Endodermal cell (in vitro differentiated cells): ENCODE data around the gene MRPL11. TPM values are rescaled to one million over a fixed set of nuclear protein-coding genes. Genes with fewer than 3 reads are reported as not detected.
"Not testable (repeated sequence)": the region's sequence is repeated elsewhere in the genome, so short reads cannot be mapped to it uniquely, and the experiment has no call there.

Source experiments
- DNase-seq: peaks from one replicate; pipeline ENCODE4 v3.0.0-alpha.2; 2017
- H3K27ac ChIP-seq: 2 replicates; pipeline ENCODE4 v1.5.1; 2013; ENCODE audit warnings: mild to moderate bottlenecking, low read depth, low read length, moderate library complexity
- H3K27me3 ChIP-seq: 2 replicates; pipeline ENCODE4 v1.6.1; 2013; ENCODE audit warnings: mild to moderate bottlenecking, low read length, moderate library complexity; ENCODE audit not compliant: insufficient read depth, control insufficient read depth, poor library complexity, severe bottlenecking
- H3K36me3 ChIP-seq: 2 replicates; pipeline ENCODE4 v1.7.0; 2013; ENCODE audit warnings: mild to moderate bottlenecking, low read length, moderate library complexity; ENCODE audit not compliant: control insufficient read depth, insufficient read depth
- H3K4me1 ChIP-seq: one replicate; pipeline ENCODE4 v1.7.0; 2013; ENCODE audit warnings: low read length; ENCODE audit not compliant: control insufficient read depth, insufficient read depth
- H3K4me3 ChIP-seq: 2 replicates; pipeline ENCODE4 v1.5.1; 2013; ENCODE audit warnings: mild to moderate bottlenecking, low read length, moderate library complexity
- H3K9ac ChIP-seq: 2 replicates; pipeline ENCODE4 v1.6.1; 2013; ENCODE audit warnings: mild to moderate bottlenecking, low read length, moderate library complexity; ENCODE audit not compliant: poor library complexity, severe bottlenecking; ENCODE audit errors: extremely low read depth
- H3K9me3 ChIP-seq: 2 replicates; pipeline ENCODE4 v1.6.1; 2013; ENCODE audit warnings: mild to moderate bottlenecking, low read length, moderate library complexity; ENCODE audit not compliant: control insufficient read depth
- H3K27ac Mint-ChIP-seq: 2 replicates; pipeline ENCODE4 v1.8.0; 2020; ENCODE audit warnings: mixed read lengths
- H3K27me3 Mint-ChIP-seq: 2 replicates; pipeline ENCODE4 v1.8.0; 2021; ENCODE audit warnings: mild to moderate bottlenecking, mixed read lengths; ENCODE audit not compliant: insufficient read depth
- H3K36me3 Mint-ChIP-seq: 2 replicates; pipeline ENCODE4 v1.8.0; 2020; ENCODE audit warnings: low read depth, mixed read lengths
- H3K4me1 Mint-ChIP-seq: 2 replicates; pipeline ENCODE4 v1.8.0; 2020; ENCODE audit warnings: mixed read lengths
- H3K4me3 Mint-ChIP-seq: 2 replicates; pipeline ENCODE4 v1.8.0; 2020; ENCODE audit warnings: mild to moderate bottlenecking, moderate library complexity, mixed read lengths
- H3K9me3 Mint-ChIP-seq: 2 replicates; pipeline ENCODE4 v1.8.0; 2020; ENCODE audit warnings: mild to moderate bottlenecking, mixed read lengths
- WGBS, 2 experiments: methylation state at CpG; one replicate each; pipeline versions ENCODE4 v1.1.5 to v1.1.7; 2013; ENCODE audit warnings: missing lambda C conversion rate in 2 of 2, mixed read lengths in 1 of 2; ENCODE audit not compliant: insufficient coverage in 1 of 2, insufficient read length in 1 of 2; 5-methylcytosine and 5-hydroxymethylcytosine counted together
- total RNA-seq, 2 donors: library from RNA; stranded (reverse); fragmentation: NEBNext Ultra II Directional in 1 of 2; extraction: Animal tissue kit (Norgen Biotek cat#: 25700) in 1 of 2; gene quantifications; 2 replicates in 1 of 2; 3 replicates in 1 of 2; pipeline ENCODE4 v1.2.1, GENCODE V29; 2021
- TF ChIP-seq, protein P1 (sequence below): fragments of 200-600 bp; sonication (generic); conservative IDR thresholded peaks from 2 replicates; pipeline ENCODE4 v1.5.0; 2021; ENCODE audit warnings: antibody characterized with exemption, mild to moderate bottlenecking

MRPL11 gene
- total RNA-seq, 2 donors from 2014 or later: 84.5 to 111 TPM

DNA sequence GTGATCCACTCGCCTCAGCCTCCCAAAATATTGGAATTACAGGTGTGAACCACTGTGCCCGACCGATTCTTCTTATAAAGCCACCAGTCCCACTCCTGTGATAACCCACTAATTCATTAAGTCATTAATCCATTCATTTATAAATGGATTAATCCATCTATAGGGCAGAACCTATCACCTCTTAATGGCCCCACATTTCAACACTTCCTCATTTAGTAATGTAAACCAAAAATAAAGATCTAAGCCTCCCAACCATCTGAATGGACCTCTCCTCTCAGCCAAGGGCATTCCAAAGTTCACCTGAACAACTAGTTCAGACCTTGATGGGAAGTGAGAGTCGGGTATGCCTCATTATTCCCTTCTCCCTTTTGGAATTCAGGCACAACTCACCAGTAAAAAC is 9.9 kb upstream of the MRPL11 start:
- H3K36me3 Mint-ChIP-seq: no peaks in the 10 kb centered on the region
- Histone ChIP-seq H3K27me3 (no peaks in the 10 kb centered on the region), H3K9me3 (peaks cover 12% of the 10 kb centered on the region), H3K4me1 (no peaks in the 10 kb centered on the region), H3K36me3 (no peaks in the 10 kb centered on the region), H3K4me3 (no peak overlapping the region), H3K27ac (no peak overlapping the region), H3K9ac (no peak overlapping the region)
- H3K4me1 Mint-ChIP-seq: no peaks in the 10 kb centered on the region
- peaks cover 22% of the 10 kb centered on the region for H3K9me3 Mint-ChIP-seq
- no peak overlapping the region for H3K4me3 Mint-ChIP-seq
- WGBS, 2 experiments: 90 to 93% methylated on average over 4 of the region's 4 CpGs
- TF ChIP-seq, protein P1, sequence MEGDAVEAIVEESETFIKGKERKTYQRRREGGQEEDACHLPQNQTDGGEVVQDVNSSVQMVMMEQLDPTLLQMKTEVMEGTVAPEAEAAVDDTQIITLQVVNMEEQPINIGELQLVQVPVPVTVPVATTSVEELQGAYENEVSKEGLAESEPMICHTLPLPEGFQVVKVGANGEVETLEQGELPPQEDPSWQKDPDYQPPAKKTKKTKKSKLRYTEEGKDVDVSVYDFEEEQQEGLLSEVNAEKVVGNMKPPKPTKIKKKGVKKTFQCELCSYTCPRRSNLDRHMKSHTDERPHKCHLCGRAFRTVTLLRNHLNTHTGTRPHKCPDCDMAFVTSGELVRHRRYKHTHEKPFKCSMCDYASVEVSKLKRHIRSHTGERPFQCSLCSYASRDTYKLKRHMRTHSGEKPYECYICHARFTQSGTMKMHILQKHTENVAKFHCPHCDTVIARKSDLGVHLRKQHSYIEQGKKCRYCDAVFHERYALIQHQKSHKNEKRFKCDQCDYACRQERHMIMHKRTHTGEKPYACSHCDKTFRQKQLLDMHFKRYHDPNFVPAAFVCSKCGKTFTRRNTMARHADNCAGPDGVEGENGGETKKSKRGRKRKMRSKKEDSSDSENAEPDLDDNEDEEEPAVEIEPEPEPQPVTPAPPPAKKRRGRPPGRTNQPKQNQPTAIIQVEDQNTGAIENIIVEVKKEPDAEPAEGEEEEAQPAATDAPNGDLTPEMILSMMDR: no peak
- DNase-seq: no peak
- H3K27me3 Mint-ChIP-seq: peaks cover 16% of the 10 kb centered on the region
- H3K27ac Mint-ChIP-seq: no peak overlapping the region

DNA sequence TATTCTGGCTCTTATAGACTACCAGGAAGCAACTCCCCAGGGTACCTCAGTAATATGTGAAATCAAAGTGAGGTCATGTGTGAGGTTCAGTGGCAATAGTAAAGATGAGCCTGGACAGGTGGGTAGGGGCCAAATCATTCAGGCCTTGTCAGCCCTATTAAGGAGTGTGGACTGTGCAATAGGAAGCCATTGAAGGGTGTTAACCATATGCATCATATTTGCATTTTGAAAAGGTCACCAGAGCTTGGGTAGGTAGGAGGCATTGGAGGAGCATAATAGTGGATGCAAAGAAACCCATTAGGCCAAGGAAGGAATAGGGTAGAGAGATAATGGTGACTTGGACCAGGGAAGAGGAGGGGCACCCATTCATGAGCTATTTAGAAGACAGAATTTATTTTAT is 8.4 kb upstream of the MRPL11 start:
- H3K4me1 ChIP-seq: no peaks in the 10 kb centered on the region
- peaks cover 13% of the 10 kb centered on the region for H3K27me3 Mint-ChIP-seq
- peaks cover 36% of the 10 kb centered on the region for H3K9me3 Mint-ChIP-seq
- H3K4me1 Mint-ChIP-seq: no peaks in the 10 kb centered on the region
- H3K36me3 Mint-ChIP-seq: no peaks in the 10 kb centered on the region
- TF ChIP-seq, protein P1: no peak
- H3K9ac ChIP-seq: no peak overlapping the region
- H3K4me3 ChIP-seq: no peak overlapping the region
- H3K9me3 ChIP-seq: peaks cover 18% of the 10 kb centered on the region
- H3K27ac Mint-ChIP-seq: no peak overlapping the region
- H3K27ac ChIP-seq: no peak overlapping the region
- H3K4me3 Mint-ChIP-seq: no peak overlapping the region
- H3K36me3 ChIP-seq: no peaks in the 10 kb centered on the region
- DNase-seq: no peak
- H3K27me3 ChIP-seq: no peaks in the 10 kb centered on the region

DNA sequence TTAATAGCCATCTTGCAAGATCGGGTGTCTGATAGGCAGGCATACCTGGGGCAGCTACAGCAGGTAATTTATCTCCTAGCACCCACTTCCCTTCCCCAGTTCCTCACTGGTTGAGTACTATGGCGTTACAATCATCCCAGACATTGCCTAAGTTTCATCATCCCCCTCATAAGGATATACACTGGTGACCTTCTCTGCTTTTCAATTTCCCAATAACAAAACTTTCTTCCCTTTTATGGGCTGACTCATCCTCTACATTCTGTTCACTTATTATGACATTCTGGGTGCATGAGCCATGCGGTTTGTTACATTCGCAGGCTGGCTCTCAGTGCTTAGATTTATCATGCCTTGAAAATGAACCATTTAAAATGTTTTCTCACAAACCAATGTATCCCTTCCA is 5.0 kb upstream of the MRPL11 start:
- H3K9ac ChIP-seq: no peak overlapping the region
- TF ChIP-seq, protein P1: no peak
- Mint-ChIP-seq H3K4me3 (no peak overlapping the region), H3K4me1 (peaks cover 1% of the 10 kb centered on the region), H3K27me3 (peaks cover 3% of the 10 kb centered on the region), H3K9me3 (peaks cover 42% of the 10 kb centered on the region), H3K36me3 (no peaks in the 10 kb centered on the region), H3K27ac (no peak overlapping the region)
- peaks cover 18% of the 10 kb centered on the region for H3K9me3 ChIP-seq
- WGBS, 2 experiments: 92 to 96% methylated on average over 4 of the region's 4 CpGs
- no peaks in the 10 kb centered on the region for H3K4me1 ChIP-seq
- no peaks in the 10 kb centered on the region for H3K27me3 ChIP-seq
- no peak overlapping the region for H3K4me3 ChIP-seq
- H3K36me3 ChIP-seq: no peaks in the 10 kb centered on the region
- H3K27ac ChIP-seq: no peak overlapping the region
- no peak for DNase-seq

DNA sequence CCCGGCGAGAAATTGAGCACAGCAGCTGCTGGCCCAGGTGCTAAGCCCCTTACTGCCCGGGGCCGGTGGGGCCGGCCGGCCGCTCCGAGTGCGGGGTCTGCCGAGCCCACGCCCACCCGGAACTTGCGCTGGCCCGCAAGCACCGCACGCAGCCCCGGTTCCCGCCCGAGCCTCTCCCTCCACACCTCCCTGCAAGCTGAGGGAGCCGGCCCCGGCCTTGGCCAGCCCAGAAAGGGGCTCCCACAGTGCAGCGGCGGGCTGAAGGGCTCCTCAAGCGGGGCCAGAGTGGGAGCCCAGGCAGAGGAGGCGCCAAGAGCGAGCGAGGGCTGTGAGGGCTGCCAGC is 2.3 kb upstream of the MRPL11 start:
- peaks cover 18% of the 10 kb centered on the region for H3K9me3 ChIP-seq
- 95 to 98% methylated on average over 6 to 26 of the region's 27 CpGs for WGBS, 2 experiments
- Mint-ChIP-seq H3K36me3 (peaks cover 11% of the 10 kb centered on the region), H3K9me3 (peaks cover 38% of the 10 kb centered on the region)
- not testable (repeated sequence) for H3K27me3 Mint-ChIP-seq, H3K4me1 Mint-ChIP-seq, H3K27ac ChIP-seq, DNase-seq, H3K27ac Mint-ChIP-seq, H3K4me1 ChIP-seq, H3K27me3 ChIP-seq, H3K4me3 ChIP-seq, H3K4me3 Mint-ChIP-seq, H3K9ac ChIP-seq
- H3K36me3 ChIP-seq: peaks cover 13% of the 10 kb centered on the region

DNA sequence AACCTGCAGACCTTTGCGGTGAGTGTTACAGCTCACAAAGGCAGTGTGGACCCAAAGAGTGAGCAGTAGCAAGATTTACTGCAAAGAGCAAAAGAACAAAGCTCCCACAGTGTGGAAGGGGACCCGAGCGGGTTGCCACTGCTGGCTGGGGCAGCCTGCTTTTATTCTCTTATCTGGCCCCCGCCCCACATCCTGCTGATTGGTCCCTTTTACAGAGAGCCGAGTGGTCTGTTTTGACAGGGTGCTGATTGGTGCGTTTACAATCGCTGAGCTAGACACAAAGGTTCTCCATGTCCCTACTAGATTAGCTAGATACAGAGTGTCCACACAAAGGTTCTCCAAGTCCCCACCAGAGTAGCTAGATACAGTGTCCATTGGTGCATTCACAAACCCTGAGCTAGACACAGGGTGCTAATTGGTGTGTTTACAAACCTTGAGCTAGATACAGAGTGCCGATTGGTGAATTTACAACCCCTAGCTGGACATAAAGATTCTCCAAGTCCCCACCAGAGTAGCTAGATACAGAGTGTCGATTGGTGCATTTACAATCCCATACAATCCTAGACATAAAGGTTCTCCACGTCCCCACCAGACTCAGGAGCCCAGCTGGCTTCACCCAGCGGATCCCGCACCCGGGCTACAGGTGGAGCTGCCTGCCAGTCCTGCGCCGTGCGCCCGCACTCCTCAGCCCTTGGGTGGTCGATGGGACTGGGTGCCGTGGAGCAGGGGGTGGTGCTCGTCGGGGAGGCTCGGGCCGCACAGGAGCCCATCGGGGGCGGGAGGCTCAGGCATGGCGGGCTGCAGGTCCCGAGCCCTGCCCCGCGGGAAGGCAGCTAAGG is 1.7 kb upstream of the MRPL11 start:
- not testable (repeated sequence) for H3K4me3 ChIP-seq, H3K4me1 Mint-ChIP-seq, H3K27me3 ChIP-seq, DNase-seq, H3K27ac ChIP-seq, H3K9ac ChIP-seq, H3K27me3 Mint-ChIP-seq, H3K4me1 ChIP-seq, H3K27ac Mint-ChIP-seq, H3K4me3 Mint-ChIP-seq
- H3K9me3 ChIP-seq: peaks cover 18% of the 10 kb centered on the region
- WGBS, 2 experiments: 91 to 95% methylated on average over 9 to 29 of the region's 29 CpGs
- H3K36me3 Mint-ChIP-seq: peaks cover 17% of the 10 kb centered on the region
- peaks cover 19% of the 10 kb centered on the region for H3K36me3 ChIP-seq
- H3K9me3 Mint-ChIP-seq: peaks cover 32% of the 10 kb centered on the region
